GM19452 (cell line): Measurements from ENCODE around the gene ZNF697.
"Not testable (repeated sequence)": the region's sequence is repeated elsewhere in the genome, so short reads cannot be mapped to it uniquely, and the experiment has no call there.

ENCODE experiments used
- ATAC-seq: cut with Tn5 transposase; IDR thresholded peaks from one replicate; pipeline ENCODE4 v1.9.1; 2021; ENCODE audit not compliant: unreplicated experiment

The ZNF697 gene

DNA sequence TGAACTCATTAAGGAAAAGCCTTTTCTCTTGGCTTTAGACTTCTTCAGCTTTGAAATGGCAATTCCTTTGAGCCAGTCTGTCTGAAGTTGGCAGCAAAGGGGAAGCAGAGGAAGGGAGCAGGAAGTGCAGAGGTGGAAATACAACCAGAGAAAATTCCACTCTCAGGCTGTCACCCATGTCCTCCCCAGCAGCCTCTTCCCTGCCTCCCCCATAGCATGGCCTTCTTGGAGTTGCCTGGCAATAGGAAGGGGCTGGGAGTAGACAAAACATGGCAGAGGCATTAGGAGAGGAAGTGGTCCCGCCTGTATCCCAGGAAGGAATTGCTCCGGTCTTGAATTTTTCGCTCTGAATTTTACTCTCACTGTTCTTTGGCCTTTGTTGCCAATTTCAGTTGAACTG, 44.8 kb downstream of the ZNF697 start:
- ATAC-seq: not testable (repeated sequence)

DNA sequence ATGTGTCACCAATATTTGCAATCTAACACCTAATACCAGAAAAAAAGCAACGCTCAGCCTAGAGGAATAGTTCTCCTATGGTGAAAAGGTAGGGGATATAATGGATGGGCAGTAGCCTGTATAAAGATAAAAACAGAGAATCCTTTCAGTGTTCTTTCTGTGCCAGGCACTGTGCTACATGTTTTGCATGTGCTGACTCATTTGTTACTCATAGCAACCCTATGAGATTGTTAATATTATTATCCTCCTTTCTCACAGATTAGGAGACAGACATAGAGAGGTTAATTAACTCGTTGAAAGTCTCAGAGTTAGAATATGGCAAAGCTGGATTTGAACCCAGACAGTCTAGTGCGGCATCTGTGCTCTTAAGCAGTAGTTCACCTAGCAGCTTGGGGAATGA, 45.3 kb downstream of the ZNF697 start:
- not testable (repeated sequence) for ATAC-seq

DNA sequence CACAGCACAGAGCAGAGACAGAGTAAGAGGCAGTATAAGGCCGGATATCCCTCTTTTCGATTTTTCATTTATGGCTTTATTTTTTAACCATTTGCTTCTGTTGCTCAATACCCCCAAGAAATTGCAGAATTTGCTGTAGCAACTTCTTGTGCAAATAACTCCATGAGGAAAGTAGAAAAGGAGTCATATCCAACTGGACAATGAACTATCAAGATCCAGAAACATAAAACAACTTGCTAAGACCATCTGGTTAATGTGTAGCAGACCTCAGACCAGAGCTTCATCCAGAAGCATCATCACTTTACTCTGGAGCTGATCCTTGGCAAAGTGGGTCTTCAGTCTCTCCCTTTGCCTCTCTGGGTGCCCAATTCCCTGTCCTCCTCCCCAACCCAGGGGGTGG, 45.9 kb downstream of the ZNF697 start:
- ATAC-seq: no peak

DNA sequence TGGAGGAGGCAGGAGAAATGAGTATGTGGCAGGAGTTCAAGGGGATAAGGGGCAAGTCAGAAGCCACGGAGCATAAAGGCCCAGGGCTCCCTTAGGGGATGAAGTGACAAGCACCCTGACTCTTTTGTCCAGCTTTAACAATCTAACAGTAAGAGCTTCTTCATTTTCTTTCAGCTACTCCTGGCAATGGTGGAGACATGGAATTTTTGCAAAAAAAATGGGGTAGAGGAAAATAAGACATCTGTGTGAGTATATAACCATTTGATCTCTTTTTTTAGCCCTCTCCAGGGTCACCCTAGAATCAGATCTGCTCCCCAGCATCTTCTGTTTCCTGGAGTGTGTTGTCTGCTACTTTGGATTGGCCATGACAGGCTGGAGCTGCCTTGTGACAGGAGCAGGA, 47.1 kb downstream of the ZNF697 start:
- ATAC-seq: no peak

DNA sequence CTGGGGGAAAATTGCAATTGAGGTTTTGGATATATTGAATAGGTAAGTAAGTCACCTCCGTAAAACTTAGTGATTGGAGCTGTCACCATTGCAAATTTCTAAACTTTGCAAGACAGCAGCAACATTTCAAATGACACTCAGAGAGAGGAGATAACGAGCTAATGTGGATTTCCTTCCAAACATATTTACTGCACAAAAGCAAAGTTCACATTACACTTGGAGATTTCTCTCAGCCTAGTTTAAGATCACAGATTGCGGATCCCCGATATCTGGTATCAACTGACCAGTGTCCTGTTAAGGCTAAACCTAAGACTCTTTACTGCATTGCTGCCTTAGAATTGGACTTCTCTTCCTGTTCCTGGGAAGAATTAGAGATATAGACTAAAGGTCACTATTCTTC, 47.5 kb downstream of the ZNF697 start:
- no peak for ATAC-seq

DNA sequence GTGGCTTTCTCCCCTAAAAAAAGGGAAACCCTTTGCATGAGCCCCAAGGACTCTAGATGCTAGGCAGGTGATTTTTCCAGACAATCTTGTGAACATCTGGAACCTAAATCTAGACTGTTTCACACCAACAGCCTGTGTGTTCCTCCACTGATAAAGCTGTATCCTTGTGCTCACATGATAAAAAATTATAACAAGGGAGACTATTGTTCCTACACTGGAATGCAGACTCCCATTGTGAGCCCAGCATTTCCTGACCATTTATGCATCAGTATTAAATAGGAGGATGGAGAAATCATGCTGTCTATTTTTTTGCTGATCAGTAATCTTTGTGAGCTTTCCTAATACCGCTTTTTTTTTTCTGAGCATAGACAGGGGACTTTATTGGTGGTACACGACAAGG, 52.5 kb downstream of the ZNF697 start:
- ATAC-seq: no peak

DNA sequence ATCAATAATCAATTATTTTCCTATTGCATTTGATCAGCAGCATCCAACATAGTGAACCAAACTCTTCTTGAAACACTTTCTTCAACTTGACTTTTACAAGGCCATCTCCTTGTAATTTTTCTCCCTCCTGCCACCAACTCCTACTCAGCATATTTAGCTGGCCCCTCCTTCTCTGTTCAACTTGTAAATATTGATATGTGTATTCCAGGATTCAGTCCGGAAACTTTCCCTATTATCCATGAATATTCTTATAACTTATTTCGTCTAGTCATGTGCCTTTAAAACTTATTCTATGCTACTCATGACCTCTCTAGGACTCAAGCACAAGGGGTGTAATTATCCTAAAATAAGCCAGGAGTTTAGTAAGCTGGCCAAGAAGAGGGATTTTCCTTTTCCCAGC, 52.9 kb downstream of the ZNF697 start:
- no peak for ATAC-seq

DNA sequence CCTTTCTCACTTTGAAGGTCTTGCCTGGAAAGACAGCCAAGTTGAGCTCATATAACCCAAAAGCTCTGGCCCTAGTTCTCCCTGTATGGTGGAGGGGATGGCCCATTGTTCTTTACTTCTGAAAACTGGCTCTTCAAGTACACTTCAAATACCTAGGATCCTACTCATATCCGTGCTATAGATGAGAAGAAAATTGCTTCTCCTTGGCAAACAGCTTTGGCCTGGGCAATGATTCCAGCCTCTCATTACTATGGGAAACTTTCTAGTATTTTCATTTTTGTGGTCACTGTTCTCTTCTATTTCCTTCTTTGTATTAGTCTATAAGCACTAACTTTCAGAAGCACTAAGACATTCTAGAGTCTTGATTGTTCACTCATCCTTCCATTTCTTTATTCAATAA, 53.7 kb downstream of the ZNF697 start:
- no peak for ATAC-seq

DNA sequence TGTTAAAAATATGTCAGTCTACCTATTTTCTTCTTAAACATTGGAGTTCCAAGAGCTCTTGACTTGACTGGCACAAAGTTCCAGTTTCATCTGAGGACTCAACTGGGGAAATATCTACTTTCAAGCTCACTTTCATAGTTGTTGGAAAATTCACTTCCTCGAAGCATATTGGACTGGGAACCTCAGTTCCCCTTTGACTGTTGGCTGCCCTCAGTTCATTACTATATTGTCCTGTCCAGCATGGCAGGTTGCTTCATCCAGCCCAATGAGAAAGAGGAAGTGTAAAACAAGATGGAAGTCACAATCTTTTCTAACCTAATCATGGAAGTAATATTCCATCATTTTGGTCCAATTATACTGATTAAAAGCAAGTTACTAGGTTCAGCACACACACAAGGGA, 54.3 kb downstream of the ZNF697 start:
- no peak for ATAC-seq

DNA sequence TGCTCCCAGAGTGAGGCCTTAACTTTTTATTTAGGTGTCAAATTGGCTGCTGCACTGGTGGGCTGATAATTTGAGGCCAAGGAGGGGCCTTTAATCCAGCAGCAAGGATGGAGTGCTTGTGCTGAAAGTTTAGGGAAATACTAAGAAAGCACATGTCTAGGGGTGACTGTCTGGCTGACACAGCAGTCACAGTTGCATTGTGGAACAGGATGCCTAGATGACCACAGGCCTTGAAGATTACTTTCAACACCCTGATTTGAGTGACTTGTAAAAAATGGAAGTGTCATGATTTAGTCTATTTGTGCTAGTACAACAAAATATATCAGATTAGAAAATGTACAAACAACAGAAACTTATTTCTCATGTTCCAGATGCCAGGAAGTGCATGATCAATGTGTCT, 57.7 kb downstream of the ZNF697 start:
- ATAC-seq: no peak

DNA sequence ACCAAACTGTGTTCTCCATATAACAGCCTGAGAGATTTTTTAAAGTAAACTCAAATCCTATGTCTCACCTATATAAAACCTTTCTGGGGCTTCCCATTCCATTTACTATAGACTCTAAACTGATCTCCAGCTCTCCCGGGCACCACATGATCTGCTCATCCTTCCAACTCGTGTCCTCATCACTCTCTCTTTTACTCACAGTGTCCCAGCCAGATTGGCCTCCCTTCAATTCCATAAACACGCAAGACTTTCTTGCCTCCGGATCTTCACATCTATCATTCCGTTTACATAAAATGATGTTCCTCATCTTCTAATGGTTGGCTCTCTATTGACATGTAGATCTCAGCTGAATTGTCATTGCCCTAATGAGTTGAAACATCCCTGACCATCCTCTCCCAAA, 59.4 kb downstream of the ZNF697 start:
- no peak for ATAC-seq

DNA sequence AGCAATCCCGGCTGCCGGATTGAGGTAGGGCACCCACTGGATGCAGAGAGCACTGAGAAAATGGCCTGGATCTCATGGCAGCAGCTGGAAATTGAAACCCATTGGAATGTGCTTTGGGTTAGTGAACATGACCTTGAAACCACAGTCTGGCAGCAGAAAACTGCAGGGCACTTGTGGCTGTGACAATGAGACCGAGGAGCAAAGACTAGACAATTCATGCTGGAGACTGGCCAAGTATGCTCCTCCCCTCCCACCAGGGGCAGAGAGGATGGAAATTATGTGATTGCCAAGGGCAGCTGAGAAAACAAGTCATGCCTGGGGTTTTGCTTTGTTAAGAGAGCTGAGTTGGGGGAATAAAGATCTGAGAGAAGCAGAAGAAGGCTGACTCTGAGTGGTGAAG, 60.7 kb downstream of the ZNF697 start:
- no peak for ATAC-seq

DNA sequence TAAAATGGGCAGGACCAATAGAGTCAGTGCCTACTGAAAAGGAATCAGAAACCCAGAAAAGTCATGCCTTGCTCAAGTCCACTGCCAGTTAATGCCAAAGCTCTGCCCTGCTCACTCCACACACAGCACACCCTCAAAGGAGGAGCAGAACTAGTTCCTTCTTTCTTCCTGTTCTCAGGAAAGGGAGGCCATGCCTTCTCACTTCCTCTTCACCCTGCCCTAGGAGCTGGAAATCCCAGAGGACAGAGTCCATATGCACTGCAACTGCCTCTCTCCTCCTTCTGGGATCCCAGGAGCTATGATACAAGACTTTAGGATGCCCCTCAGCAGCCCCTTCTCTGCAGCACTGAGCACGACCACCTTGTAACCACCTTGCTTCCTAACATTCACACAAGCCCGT, 62.3 kb downstream of the ZNF697 start:
- ATAC-seq: not testable (repeated sequence)

DNA sequence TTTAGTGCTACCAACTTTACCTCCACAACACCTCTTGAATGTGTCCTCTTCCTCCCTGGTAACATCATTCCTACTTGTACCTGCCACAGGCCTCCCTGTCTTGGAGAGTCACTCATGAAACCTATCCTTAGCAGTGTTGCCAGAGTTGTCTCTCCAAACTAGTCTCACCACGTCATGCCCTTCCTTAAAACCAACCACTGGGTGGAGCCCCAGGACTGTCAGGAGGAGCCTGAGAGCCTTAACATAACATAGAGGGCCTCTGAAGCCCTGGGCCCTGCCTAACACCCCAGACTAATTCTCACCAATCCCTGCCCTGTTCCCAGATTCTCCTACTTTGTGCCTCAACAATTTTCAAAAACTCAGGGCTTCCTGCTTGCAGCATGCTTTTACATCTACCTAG, 65.3 kb downstream of the ZNF697 start:
- ATAC-seq: peak; percentile 56

DNA sequence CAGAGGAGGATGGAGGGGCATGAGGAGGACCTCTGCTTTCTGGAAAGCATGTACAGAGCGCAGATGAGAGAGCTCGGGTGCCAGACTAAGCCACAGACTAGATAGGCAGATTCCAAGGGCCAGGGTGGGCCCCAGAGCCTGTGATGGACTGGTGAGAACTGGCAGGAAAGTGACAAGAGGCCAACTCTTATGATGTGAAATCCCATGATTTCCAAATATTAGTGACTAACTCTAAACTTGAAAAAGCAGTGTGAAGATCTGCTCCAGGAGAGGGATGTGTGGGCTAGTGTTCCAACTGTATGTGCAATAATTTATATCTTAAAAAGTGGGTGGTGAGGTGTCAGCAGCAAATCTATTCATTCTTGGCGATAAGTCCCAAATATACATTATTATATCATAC, 67.0 kb downstream of the ZNF697 start:
- ATAC-seq: not testable (repeated sequence)

DNA sequence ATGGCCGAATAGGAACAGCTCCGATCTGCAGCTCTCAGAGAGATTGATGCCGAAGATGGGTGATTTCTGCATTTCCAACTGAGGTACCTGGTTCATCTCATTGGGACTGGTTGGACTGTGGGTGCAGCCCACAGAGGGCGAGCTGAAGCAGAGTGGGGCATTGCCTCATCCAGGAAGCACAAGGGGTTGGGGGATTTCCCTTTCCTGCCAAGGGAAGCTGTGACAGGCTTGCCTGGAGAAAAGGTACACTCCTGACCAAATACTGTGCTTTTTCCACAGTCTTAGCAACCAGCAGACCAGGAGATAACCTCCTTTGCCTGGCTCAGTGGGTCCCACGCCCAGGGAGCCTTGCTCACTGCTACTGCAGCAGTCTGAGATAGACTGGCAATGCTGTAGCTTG, 74.2 kb downstream of the ZNF697 start:
- no peak for ATAC-seq

DNA sequence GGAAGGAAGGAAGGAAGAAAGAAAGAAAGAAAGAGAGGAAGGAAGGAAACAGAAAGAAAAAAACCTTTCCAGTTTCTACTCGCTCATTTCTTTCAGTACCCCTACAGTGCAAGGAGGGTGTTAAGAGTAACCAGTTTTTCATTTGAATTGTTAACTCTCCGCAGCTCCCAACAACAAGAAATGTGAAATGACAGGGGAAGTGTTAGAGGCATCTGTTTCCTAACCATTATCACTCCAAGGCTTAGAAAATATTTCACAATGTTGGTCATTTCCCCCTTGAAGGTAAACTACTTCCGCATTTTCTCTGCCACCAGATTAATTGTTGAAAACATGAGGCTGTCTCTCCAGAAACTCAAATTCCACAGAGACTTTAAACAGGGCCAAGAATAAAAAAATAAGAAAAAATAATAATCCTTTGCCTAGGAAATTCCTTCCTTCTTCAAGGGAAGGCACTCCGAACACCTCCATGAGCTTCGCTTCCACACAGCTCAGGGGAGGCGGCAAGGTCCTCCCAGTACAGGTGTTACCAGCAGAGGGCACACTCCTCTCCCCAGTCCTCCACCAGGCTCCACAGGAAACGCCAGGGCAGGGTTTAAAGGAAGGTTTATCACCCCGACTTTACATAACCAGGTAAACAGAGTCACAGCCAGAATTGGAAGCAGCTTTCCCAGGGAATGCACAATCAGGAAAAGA, 78.0 kb downstream of the ZNF697 start:
- ATAC-seq: not testable (repeated sequence)
